NCI-H774 (cell line): Measurements from ENCODE around the gene RCAN3.
"Not testable (repeated sequence)": the region's sequence is repeated elsewhere in the genome, so short reads cannot be mapped to it uniquely, and the experiment has no call there.

ENCODE experiments used
- DNase-seq: peaks from one replicate; lab custom pipeline; 2025; lab: John Stamatoyannopoulos, UW

RCAN3 gene

GRCh38 chr1:24514946-24515345 is 12.3 kb downstream of the RCAN3 start:
- no peak for DNase-seq

DNA sequence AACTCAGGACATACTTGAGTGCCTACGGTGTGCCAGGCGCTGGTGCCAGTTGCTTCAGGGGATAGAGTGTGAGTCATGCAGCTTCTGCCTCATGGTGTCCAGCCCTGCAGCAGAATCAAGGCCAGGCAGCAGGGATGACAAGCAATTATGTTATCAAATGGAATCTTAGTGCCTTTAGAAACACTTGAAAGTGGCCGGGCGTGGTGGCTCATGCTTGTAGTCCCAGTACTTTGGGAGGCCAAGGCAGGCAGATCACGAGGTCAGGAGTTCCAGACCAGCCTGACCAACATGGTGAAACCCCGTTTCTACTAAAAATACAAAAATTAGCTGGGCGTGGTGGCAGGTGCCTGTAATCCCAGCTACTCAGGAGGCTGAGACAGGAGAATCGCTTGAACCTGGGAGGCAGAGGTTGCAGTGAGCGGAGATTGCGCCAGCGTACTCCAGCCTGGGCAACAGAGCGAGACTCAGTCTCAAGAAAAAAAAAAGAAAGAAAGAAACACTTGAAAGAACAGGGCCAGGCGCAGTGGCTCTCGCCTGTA is 13.1 kb downstream of the RCAN3 start:
- not testable (repeated sequence) for DNase-seq

DNA sequence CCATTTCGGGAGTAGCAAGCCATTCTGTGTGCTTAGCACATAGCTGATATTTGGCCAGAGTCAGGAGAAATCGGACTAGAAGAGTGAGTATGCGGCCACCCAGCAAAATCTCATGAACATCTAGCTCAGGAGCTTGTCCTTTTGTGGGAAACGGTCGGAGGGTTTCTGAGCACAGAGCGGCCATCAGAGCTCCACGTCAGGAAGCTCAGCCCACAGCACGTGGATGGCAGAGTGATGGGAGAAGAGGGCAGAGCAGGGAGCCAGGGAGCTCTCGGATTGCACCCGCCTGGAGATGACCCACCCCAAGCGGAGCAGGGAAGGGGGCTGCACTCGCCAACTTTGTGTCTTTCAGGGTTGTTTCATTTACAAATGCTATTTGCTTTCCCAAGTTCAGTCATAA is 13.9 kb downstream of the RCAN3 start:
- DNase-seq, result no peak

- DNase-seq, result no peak
Observed at GRCh38 chr1:24517898-24518297, 15.3 kb downstream of the RCAN3 start.

DNA sequence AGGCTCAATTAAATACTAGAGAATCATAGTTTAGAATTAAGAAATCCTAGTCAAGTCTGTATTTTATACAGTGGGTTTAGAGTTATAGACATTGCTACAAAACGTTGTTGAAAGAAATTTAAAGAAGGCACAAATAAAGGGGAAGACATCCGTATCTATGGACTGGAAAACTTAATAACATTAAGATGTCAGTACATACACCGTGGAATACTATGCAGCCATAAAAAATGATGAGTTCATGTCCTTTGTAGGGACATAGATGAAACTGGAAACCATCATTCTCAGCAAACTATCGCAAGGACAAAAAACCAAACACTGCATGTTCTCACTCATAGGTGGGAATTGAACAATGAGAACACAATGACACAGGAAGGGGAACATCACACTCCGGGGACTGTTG is 17.6 kb downstream of the RCAN3 start:
- DNase-seq, result not testable (repeated sequence)

- no peak for DNase-seq
Observed at GRCh38 chr1:24525606-24526005, 23.0 kb downstream of the RCAN3 start.

DNA sequence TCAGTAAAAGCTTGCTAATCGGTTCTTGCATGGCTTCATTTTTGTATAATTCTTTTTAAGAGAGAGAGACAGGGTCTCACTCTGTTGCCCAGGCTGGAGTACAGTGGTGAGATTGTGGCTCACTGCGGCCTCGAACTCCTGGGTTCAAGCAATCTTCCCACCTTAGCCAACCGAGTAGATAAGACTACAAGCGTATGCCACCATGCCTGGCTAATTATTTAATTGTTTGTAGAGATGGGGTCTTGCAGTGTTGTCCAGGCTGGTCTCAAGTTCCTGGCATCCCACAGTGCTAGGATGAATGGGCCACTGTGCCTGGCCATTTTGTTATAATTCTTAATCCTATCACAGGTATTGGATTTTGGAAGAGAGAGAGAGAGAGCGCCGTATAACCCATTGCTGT is 23.4 kb downstream of the RCAN3 start:
- no peak for DNase-seq

DNA sequence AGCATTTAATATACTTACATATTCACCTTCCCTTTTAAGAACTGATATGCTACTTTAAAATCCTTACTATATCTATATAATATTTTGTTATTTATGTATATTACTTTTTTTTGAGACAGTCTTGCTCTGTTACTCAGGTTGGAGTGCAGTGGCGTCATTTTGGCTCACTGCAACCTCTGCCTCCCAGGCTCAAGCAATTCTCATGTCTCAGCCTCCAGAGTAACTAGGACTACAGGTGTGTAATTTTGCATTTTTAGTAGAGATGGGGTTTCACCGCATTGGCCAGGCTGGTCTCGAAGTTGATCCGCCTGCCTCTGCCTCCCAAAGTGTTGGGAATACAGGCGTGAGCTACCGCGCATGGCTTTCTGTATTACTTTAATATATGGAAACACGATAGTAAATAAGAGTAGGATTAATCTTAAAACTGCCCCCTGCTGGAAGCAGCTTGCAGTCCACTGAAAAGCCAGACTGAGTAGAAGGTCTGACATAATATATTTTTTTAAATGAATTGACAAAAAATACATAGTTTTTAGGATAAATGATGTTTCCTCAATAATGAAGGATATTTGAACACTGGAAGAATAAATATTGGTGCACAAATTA is 24.4 kb downstream of the RCAN3 start:
- no peak for DNase-seq

GRCh38 chr1:24528744-24529143 is 26.1 kb downstream of the RCAN3 start:
- no peak for DNase-seq

- DNase-seq, result not testable (repeated sequence)
Observed at GRCh38 chr1:24529292-24529691, 26.7 kb downstream of the RCAN3 start.

GRCh38 chr1:24535021-24535424 is 32.4 kb downstream of the RCAN3 start:
- DNase-seq, result no peak

GRCh38 chr1:24535778-24536177 is 33.1 kb downstream of the RCAN3 start:
- DNase-seq, result no peak

DNA sequence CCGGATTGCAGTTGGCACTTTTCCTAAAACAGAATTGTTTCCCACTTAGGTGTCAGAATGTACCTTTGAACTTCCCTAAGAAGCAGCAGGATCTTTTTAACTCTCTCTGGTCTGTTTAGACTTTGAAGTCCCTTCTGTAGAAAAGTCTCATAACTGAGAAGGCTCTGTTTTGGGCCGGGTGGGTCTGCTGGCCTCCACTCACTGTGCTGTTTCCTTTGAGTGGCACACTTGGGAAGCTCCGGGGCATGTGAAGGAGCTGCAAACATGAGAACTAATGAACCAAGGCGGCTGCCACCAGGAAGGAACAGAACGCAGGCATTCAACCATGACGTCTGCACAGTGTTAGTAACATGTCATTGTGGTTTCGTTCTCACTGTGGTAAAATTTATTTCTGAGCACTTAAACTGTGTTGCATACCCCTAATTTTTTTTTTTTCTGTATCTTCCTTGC is 33.8 kb downstream of the RCAN3 start:
- DNase-seq, result no peak

GRCh38 chr1:24540051-24540905 is 37.6 kb downstream of the RCAN3 start:
- DNase-seq, result no peak

DNA sequence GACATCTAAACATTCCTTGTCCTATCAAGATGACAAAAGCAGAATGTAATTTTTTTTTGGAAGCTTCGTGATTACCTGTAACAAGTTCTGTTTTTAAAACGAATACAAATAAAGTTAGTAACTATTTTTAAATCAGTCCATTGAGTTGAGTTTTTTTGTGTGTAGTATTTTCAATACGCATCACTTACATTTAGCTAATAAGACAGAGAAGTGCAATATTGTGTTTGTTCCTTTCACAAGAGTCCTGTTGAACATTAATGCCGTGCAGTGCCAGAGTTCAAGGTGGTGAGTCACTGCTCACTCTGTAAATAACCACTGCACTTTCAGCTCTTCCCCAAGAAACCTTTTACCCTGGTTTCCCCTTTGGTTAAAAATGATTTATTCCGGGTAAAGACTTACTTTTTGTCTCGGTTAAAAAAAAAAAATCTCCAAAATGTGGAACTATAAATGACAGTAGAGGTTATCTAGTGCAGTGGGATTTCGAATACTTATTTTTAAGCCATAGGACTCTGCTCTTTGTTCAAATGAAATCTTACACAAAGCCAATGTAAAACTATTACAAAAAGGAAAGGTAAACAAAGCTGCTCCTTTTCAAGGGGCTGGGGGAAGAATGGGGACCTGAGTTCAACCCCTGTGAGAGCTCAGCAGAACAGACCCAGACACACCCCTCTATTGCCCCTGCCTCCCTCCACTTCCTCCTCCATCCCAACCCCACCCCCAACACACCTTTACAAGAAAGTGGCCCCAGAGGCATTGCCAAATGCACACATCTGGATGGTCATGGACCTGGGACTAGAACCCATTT is 38.5 kb downstream of the RCAN3 start:
- no peak for DNase-seq

GRCh38 chr1:24541711-24542346 is 39.2 kb downstream of the RCAN3 start:
- no peak for DNase-seq

- no peak for DNase-seq
Observed at GRCh38 chr1:24544239-24544638, 41.6 kb downstream of the RCAN3 start.

GRCh38 chr1:24545662-24546061 is 43.0 kb downstream of the RCAN3 start:
- no peak for DNase-seq

- DNase-seq, result no peak
Observed at GRCh38 chr1:24547195-24547594, 44.6 kb downstream of the RCAN3 start.

DNA sequence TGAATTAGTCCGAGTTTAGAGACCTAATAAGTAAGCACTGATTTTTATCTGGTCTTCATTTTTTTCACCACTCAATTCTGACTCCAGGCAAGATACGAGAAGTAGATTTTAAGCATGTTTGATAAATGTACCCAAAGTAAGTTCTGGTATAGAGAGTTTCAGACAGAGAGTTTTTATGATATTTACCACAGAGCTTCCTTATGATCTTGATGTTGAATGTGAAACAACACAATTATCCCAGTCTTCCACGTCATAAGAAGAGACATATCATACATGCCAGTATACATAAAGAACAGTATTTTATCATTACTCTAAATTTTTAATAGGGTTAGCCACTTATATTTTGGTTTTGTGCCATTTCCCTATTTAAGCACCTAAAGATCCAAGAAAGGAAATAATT is 45.4 kb downstream of the RCAN3 start:
- DNase-seq, result no peak

DNA sequence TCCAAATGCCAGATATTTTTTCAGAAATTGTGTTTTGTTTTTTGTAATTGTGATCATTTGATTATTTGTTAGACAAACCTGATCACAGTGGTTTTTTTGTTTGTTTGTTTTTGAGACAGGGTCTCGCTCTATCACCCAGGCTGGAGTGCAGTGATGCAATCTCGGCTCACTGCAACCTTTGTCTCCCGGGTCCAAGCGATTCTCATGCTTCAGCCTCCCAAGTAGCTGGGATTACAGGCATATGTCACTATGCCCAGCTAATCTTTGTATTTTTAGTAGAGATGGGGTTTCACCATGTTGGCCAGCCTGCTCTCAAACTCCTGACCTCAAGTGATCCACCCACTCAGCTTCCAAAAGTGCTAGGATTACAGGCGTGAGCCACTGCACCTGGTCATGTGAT is 46.6 kb downstream of the RCAN3 start:
- not testable (repeated sequence) for DNase-seq
